Hepatocyte (in vitro differentiated cells): ENCODE data around the gene COX8C. TPM values are rescaled to one million over a fixed set of nuclear protein-coding genes. Genes with fewer than 3 reads are reported as not detected.

Source experiments
- DNase-seq: peaks from one replicate; pipeline ENCODE4 v3.0.0-alpha.2; 2016; ENCODE audit warnings: low spot score
- H2AFZ ChIP-seq: fragments of 200-600 bp; sonication (generic); 2 replicates; pipeline ENCODE4 v1.6.0; 2016; ENCODE audit warnings: antibody characterized with exemption, mild to moderate bottlenecking
- H3K27ac ChIP-seq: fragments of 200-600 bp; sonication (generic); 2 replicates; pipeline ENCODE4 v1.5.1; 2016; ENCODE audit warnings: mild to moderate bottlenecking
- H3K27me3 ChIP-seq: fragments of 200-600 bp; sonication (generic); 2 replicates; pipeline ENCODE4 v1.6.1; 2016
- H3K36me3 ChIP-seq: fragments of 200-600 bp; sonication (generic); replicated peaks from 2 replicates; pipeline ENCODE4 v1.5.1; 2016; ENCODE audit warnings: low read depth; ENCODE audit not compliant: insufficient read depth
- H3K4me1 ChIP-seq: fragments of 200-600 bp; sonication (generic); 2 replicates; pipeline ENCODE4 v1.5.1; 2016; ENCODE audit warnings: mild to moderate bottlenecking, moderate library complexity; ENCODE audit not compliant: insufficient read depth
- H3K4me2 ChIP-seq: fragments of 200-600 bp; sonication (generic); 2 replicates; pipeline ENCODE4 v1.6.0; 2016
- H3K4me3 ChIP-seq: fragments of 200-600 bp; sonication (generic); 2 replicates; pipeline ENCODE4 v1.5.1; 2016; ENCODE audit warnings: mild to moderate bottlenecking
- H3K79me2 ChIP-seq: fragments of 200-600 bp; sonication (generic); 2 replicates; pipeline ENCODE4 v1.6.0; 2017; ENCODE audit warnings: mild to moderate bottlenecking
- H3K9me2 ChIP-seq: fragments of 200-600 bp; sonication (generic); replicated peaks from 2 replicates; pipeline ENCODE4 v1.6.0; 2017; ENCODE audit warnings: mild to moderate bottlenecking; ENCODE audit not compliant: insufficient read depth
- H3K9me3 ChIP-seq: fragments of 200-600 bp; sonication (generic); 2 replicates; pipeline ENCODE4 v1.5.1; 2016; ENCODE audit warnings: low read depth, mild to moderate bottlenecking
- H4K20me1 ChIP-seq: fragments of 200-600 bp; sonication (generic); 2 replicates; pipeline ENCODE4 v1.6.0; 2016; ENCODE audit warnings: mild to moderate bottlenecking; ENCODE audit not compliant: insufficient read depth, poor library complexity, severe bottlenecking
- EZH2 ChIP-seq: fragments of 200-600 bp; sonication (generic); IDR thresholded peaks from 2 replicates; pipeline ENCODE4 v1.6.1; 2016; ENCODE audit warnings: antibody characterized with exemption, mild to moderate bottlenecking, borderline replicate concordance
- EZH2phosphoT487 ChIP-seq: fragments of 200-600 bp; sonication (generic); IDR thresholded peaks from one replicate; pipeline ENCODE4 v1.6.1; 2018; ENCODE audit warnings: antibody characterized with exemption, mild to moderate bottlenecking, low read depth, moderate library complexity; ENCODE audit not compliant: unreplicated experiment, severe bottlenecking
- WGBS: methylation state at CpG from one replicate; pipeline ENCODE4 v1.1.6; 2016; ENCODE audit warnings: low lambda C conversion rate; ENCODE audit errors: missing lambda C conversion rate; 5-methylcytosine and 5-hydroxymethylcytosine counted together
- polyA plus RNA-seq: library from polyadenylated mRNA; unstranded; fragments of >200 nt; fragmentation: Nextera tagmentation; extraction: Ambion mirVana; gene quantifications from 2 replicates; pipeline ENCODE4 v1.2.1, GENCODE V29; 2016
- total RNA-seq: library from RNA; depleted of rRNA; stranded (reverse); fragments of >200 nt; gene quantifications from 2 replicates; pipeline ENCODE4 v1.2.3, GENCODE V29; 2014
- TF ChIP-seq, protein P1 (sequence below): fragments of 200-600 bp; sonication (generic); IDR thresholded peaks from 2 replicates; pipeline ENCODE4 v1.5.1; 2016; ENCODE audit warnings: antibody characterized with exemption, mild to moderate bottlenecking; ENCODE audit not compliant: poor library complexity

COX8C gene
- total and polyA plus RNA-seq, 2 experiments from 2014 or later = not detected

DNA sequence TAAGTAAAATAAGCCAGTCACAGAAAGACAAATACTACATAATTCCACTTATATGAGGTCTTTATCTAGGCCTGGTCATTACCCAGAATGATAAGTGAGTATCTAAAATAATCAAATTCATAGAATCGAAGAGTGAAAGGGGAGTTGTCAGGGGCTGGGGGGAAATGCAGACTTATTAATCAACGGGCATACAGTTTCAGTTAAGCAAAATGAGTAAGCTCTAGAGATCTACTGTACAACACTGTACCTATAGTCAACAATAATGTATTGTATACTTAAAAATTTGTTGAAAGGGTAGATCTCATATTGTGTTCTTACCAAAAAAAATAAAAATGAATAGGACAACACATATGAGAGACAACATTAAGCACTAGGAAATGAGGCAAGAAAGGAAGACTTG, 27.5 kb upstream of the COX8C start:
- H2AFZ ChIP-seq = no peak overlapping the region
- no peaks in the 10 kb centered on the region for H3K9me3 ChIP-seq
- 91% methylated on average over 2 of the region's 2 CpGs for WGBS
- H3K79me2 ChIP-seq = peaks cover 96% of the 10 kb centered on the region
- H3K4me1 ChIP-seq = peaks cover 4% of the 10 kb centered on the region
- H3K9me2 ChIP-seq = no peaks in the 10 kb centered on the region
- H3K4me3 ChIP-seq = no peak overlapping the region
- peaks cover 57% of the 10 kb centered on the region for H4K20me1 ChIP-seq
- DNase-seq = no peak
- H3K27ac ChIP-seq = no peak overlapping the region
- TF ChIP-seq, protein P1, sequence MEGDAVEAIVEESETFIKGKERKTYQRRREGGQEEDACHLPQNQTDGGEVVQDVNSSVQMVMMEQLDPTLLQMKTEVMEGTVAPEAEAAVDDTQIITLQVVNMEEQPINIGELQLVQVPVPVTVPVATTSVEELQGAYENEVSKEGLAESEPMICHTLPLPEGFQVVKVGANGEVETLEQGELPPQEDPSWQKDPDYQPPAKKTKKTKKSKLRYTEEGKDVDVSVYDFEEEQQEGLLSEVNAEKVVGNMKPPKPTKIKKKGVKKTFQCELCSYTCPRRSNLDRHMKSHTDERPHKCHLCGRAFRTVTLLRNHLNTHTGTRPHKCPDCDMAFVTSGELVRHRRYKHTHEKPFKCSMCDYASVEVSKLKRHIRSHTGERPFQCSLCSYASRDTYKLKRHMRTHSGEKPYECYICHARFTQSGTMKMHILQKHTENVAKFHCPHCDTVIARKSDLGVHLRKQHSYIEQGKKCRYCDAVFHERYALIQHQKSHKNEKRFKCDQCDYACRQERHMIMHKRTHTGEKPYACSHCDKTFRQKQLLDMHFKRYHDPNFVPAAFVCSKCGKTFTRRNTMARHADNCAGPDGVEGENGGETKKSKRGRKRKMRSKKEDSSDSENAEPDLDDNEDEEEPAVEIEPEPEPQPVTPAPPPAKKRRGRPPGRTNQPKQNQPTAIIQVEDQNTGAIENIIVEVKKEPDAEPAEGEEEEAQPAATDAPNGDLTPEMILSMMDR = no peak
- no peak for TF ChIP-seq EZH2
- no peaks in the 10 kb centered on the region for H3K27me3 ChIP-seq
- H3K36me3 ChIP-seq = no peaks in the 10 kb centered on the region
- H3K4me2 ChIP-seq = no peak overlapping the region

DNA sequence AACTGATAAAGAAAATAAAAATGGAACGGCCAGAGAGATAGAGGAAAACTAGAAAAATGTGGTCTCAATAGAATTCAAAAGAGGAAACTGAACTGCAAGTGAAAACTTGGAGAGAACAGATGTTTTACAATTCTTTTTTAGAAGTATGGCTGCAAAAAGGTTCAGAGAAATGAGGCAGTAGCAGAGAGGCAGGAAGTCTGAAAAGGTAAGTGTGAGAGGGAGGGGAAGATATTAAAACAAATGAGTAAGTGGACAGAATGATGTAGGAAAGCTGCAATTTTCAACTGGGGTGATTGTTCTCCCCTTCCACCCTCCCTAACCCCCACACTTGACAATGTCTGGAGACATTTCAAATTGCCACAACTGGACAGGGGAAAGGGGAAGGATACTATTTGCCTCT, 27.0 kb upstream of the COX8C start:
- Histone ChIP-seq H2AFZ (no peak overlapping the region), H3K36me3 (no peaks in the 10 kb centered on the region), H3K27ac (no peak overlapping the region), H3K9me3 (no peaks in the 10 kb centered on the region), H3K4me1 (peaks cover 4% of the 10 kb centered on the region), H3K79me2 (peaks cover 96% of the 10 kb centered on the region), H3K27me3 (no peaks in the 10 kb centered on the region), H4K20me1 (peaks cover 57% of the 10 kb centered on the region), H3K4me2 (no peak overlapping the region), H3K4me3 (no peak overlapping the region), H3K9me2 (no peaks in the 10 kb centered on the region)
- TF ChIP-seq EZH2phosphoT487 (no peak), EZH2 (no peak)
- TF ChIP-seq, protein P1 = no peak
- 88% methylated on average over 1 of the region's 1 CpG for WGBS
- DNase-seq = no peak

DNA sequence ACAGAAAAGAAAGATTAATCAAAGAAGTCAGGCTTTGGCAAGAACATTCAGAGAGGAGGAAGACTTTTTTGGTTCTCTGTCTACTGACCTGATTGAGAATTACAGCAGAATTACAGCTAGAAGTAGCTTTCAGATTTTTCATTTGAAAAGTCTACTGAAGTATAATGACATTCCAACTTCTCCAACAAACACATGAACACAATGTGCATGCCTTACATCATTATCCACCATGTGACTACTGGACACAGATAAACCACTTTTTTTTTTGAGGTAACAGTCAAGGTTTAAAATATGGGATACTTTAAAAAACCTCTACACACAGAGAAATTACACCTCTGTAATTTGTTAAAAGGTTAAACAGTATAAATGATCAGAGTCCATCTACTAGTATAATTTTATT, 26.5 kb upstream of the COX8C start:
- TF ChIP-seq EZH2phosphoT487 = no peak
- no peak for TF ChIP-seq EZH2
- TF ChIP-seq, protein P1 = no peak
- H3K36me3 ChIP-seq = no peaks in the 10 kb centered on the region
- H3K9me2 ChIP-seq = no peaks in the 10 kb centered on the region
- H3K27me3 ChIP-seq = no peaks in the 10 kb centered on the region
- H3K4me3 ChIP-seq = no peak overlapping the region
- peaks cover 96% of the 10 kb centered on the region for H3K79me2 ChIP-seq
- H3K4me2 ChIP-seq = no peak overlapping the region
- no peak for DNase-seq
- H2AFZ ChIP-seq = no peak overlapping the region
- H4K20me1 ChIP-seq = peaks cover 62% of the 10 kb centered on the region
- peaks cover 4% of the 10 kb centered on the region for H3K4me1 ChIP-seq
- H3K9me3 ChIP-seq = no peaks in the 10 kb centered on the region
- no peak overlapping the region for H3K27ac ChIP-seq

DNA sequence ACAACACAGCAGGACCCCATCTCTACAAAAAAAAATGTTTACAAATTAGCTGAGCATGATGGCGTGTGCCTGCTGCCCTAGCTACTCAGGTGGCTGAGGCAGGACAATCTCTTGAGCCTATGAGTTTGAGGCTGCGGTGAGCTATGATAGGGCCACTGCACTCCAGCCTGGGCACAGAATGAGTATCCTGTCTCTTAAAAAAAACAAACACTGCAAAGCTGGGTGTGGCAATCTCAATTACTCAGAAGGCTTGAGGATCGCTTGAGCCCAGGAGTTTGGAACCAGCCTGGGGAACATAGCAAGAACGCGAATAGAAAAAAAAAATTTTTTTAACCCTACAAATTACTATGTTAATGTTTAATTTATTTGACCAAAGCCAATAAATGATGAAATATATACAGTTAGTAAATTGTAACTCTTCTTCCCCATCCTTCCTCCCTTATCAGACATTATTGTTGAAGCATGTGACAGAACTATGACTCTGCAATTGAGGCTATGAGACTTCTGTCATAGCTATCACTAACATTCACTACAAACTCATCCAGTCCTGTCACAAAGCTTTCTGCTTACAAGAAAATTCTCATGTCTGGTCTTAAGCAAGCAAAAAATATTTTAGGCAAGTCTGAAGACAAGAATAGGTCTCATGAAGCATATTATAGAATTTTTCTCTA, 23.9 kb upstream of the COX8C start:
- Histone ChIP-seq H3K4me3 (no peak overlapping the region), H3K36me3 (no peaks in the 10 kb centered on the region), H3K27ac (no peak overlapping the region), H4K20me1 (peaks cover 81% of the 10 kb centered on the region), H3K27me3 (no peaks in the 10 kb centered on the region), H2AFZ (no peak overlapping the region), H3K79me2 (peaks cover 100% of the 10 kb centered on the region), H3K9me2 (no peaks in the 10 kb centered on the region), H3K9me3 (no peaks in the 10 kb centered on the region), H3K4me2 (no peak overlapping the region), H3K4me1 (no peaks in the 10 kb centered on the region)
- DNase-seq = no peak
- 98% methylated on average over 5 of the region's 5 CpGs for WGBS
- no peak for TF ChIP-seq EZH2
- TF ChIP-seq, protein P1 = no peak
- no peak for TF ChIP-seq EZH2phosphoT487
